ENCODE measurements around the gene HECTD2.
"Not testable (repeated sequence)": the region's sequence is repeated elsewhere in the genome, so short reads cannot be mapped to it uniquely, and the experiment has no call there.

Gene HECTD2, protein sequence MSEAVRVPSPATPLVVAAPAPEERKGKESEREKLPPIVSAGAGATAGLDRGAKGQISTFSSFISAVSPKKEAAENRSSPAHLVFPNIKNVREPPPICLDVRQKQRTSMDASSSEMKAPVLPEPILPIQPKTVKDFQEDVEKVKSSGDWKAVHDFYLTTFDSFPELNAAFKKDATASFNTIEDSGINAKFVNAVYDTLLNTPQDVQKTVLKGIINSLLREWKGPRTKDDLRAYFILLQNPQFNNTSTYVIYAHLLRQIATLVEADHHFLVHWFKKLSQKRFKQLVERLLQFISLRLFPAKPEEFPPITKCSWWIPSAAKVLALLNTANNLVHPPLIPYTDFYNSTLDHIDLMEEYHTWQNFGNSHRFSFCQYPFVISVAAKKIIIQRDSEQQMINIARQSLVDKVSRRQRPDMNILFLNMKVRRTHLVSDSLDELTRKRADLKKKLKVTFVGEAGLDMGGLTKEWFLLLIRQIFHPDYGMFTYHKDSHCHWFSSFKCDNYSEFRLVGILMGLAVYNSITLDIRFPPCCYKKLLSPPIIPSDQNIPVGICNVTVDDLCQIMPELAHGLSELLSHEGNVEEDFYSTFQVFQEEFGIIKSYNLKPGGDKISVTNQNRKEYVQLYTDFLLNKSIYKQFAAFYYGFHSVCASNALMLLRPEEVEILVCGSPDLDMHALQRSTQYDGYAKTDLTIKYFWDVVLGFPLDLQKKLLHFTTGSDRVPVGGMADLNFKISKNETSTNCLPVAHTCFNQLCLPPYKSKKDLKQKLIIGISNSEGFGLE

DNA sequence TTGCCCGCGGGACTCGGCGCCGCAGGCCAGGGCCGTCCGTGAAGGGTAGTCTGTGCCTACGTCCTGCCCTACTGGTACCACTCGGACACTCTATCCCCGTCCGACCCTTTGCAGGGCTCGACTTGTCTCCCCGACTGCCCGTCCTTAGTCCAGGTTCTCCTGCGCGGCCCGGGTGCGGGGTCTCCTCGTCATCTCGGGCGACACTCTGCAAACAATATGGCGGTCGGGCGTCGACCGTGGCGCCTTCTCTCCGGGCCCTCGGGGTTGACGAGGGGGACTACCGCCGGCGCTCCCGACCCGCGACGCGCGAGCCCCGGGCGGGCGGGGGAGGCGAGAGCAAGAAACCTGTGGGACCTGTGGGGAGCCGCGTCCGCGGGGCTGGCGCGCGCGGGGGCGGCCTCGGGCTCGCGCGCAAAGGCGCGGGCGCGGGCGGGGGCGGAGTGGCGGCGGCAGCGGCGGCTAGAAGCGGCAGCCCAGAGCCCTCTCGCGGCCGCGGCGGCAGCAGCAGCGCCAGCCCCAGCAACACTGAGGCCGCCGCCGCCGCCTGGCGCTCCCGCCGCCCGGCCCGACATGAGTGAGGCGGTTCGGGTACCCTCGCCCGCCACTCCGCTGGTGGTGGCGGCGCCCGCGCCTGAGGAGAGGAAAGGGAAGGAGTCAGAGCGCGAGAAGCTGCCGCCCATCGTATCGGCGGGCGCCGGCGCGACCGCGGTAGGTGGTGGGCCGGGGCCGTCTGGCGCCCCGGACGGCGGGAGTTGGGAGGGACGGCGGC, at the start of gene HECTD2:
Gene HECTD2, plus strand, starts transcription at position 476 of the 769 bp plus-strand sequence. Its CDS starts 95 bp downstream, at position 571.
- peak; percentile 62 to 74 for DNase-seq (ENCODE audit: low read depth in 1 of 2, low spot score in 1 of 2)

DNA sequence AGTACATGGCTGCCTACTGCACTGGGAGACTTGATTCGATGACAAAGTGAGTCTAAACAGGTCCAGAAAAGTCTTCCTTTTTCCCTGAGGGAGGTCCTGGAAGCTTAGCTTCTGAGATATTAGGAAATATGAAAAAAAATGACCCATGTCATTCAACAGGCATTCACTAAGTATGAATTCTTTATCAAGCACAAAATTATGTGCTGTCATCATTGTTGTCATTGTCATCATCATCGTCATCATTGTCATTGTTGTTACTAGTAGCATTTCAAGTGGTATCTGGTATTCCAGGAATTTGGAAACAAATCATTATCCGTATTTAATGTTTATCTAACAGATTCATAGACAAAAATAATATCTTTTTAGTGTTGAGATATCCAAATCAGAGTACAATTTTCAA, 49.7 kb upstream of the HECTD2 start:
- no peak for DNase-seq (ENCODE audit: low read depth in 1 of 2, low spot score in 1 of 2)

DNA sequence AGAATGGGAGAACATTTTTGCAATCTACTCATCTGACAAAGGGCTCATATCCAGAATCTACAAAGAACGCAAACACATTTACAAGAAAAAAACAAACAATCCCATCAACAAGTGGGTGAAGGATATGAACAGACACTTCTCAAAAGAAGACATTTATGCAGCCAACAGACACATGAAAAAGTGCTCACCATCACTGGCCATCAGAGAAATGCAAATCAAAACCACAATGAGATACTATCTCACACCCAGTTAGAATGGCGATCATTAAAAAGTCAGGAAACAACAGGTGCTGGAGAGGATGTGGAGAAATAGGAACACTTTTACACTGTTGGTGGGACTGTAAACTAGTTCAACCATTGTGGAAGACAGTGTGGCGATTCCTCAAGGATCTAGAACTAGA, 44.6 kb upstream of the HECTD2 start:
- DNase-seq (ENCODE audit: low read depth in 1 of 2, low spot score in 1 of 2), result not testable (repeated sequence)

DNA sequence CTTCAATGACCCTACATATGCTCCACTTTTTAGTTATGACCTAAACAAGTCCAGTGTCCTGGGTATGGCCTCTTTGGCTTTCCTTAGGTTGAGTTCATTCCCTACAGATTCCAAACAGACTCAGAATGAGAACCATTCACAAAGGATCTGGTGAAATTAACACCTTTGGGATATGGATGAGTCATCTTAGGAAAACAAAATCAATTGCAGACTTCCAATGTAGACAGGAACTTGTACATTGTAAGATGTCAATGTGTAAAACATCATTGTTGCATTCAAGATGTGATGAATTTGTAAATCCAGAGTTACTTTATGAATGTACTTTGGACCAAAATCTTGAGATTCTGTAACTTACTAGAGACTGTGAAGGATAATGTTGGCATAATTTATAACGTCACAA, 43.4 kb upstream of the HECTD2 start:
- DNase-seq (ENCODE audit: low read depth in 1 of 2, low spot score in 1 of 2), result no peak

DNA sequence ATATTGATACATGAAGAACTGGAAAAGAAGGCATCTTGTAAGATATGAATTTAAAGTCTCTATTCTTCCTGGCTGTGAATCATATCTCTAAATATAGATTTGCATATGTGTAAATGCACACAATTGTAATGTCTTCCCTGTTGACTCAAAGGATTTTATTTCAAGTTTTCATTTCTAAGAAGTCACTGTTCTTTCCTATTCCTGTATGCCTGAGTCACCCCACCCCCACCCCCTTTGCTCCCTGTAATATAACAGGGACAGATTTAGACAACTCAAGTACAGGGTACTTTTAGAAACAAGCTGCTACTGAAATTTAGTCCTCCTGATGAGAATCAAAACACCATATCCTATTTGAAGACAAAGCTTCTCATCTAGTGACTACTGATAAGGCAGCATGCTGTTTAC, 43.0 kb upstream of the HECTD2 start:
- DNase-seq (ENCODE audit: low read depth in 1 of 2, low spot score in 1 of 2), result no peak

DNA sequence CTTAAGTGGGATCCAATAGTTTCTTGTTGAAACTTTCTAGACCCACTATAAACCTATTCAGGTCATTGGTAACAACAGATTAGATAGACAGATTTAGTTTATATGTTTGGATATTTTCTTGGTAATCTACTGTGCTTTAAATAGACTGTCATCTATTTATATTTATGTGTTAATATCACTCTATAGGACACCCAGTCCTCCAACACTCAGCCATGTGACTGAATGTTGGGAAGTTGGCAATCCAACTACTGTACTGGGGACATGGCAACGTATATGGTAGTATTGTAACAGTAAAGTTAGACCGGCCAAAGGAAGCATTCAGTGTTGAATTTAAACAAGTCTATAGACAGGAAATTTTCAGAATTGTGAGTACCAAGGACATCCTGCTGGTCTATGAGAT, 42.6 kb upstream of the HECTD2 start:
- no peak for DNase-seq (ENCODE audit: low read depth in 1 of 2, low spot score in 1 of 2)

DNA sequence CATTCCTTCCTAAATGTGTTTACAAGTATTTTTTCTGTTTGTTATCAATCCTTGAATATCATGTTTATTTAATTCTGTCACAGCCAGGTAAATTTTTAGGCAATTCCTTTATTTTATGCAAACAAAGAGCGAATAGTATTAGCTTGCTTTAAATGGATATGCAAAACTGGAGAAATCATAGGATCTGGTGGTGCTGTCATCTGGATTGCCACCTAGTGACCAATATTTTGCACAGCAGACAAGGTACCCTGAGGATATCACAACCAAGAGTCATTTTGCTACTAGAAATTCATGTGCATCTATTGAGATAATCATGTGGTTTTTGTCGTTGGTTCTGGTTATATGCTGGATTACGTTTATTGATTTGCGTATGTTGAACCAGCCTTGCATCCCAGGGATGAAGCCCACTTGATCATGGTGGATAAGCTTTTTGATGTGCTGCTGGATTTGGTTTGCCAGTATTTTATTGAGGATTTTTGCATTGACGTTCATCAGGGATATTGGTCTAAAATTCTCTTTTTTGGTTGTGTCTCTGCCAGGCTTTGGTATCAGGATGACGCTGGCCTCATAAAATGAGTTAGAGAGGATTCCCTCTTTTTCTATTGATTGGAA, 40.1 kb upstream of the HECTD2 start:
- not testable (repeated sequence) for DNase-seq (ENCODE audit: low read depth in 1 of 2, low spot score in 1 of 2)

DNA sequence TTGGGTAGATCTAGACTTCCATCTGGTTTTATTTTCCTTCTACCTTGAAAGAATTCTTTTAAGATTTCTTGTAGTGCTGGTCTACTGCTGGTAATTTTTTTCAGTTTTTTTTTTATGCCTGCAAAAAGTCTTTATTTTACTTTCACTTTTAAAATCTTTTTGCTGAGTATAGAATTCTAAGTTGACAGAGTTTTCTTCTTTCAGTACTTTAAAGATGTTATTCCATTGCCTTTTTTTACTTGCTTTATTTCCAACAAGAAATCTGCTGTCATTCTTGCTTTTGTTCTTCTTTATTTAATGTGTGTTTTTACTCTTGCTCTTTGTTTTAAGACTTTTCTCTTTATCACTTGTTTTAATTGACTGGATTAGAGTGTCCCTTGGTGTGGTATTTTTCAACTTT, 36.1 kb upstream of the HECTD2 start:
- no peak for DNase-seq (ENCODE audit: low read depth in 1 of 2, low spot score in 1 of 2)

DNA sequence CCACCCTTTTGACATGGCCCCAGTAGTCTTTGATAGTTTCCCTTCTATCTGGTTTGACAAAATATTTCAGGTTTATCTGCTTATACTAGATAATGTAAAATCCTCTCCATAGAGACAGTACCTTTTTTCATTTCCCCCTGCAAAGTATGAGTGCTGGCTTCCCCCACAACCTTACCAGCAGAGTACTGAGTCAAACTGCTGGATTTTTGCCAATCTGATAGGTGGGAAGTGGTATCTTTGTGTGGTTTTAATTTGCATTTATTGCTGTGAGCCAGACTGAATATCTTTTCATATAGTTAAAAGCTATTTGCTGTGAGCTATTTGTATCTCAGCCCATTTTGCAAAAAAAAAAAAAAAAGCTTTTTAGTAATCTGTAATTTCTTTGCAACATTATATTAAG, 32.1 kb upstream of the HECTD2 start:
- DNase-seq (ENCODE audit: low read depth in 1 of 2, low spot score in 1 of 2), result no peak

DNA sequence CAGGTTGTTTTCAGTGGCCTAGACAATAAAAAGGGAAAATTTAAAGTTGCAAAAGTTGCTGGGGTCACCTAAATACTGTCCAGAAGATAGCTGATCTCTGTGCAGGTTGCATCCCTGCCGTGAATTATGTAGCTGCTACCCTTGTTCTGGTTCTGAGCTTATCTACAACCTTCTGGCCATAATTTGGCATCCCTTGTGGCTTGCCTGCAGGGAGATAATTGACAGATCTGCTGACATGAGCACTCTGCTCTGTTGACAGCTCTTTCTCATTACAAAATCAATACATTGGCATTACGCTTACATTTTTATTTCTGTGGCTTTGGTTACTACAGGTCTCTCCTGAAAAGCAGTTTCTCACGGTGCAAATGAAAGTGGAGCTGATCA, 29.3 kb upstream of the HECTD2 start:
- no peak for DNase-seq (ENCODE audit: low read depth in 1 of 2, low spot score in 1 of 2)

DNA sequence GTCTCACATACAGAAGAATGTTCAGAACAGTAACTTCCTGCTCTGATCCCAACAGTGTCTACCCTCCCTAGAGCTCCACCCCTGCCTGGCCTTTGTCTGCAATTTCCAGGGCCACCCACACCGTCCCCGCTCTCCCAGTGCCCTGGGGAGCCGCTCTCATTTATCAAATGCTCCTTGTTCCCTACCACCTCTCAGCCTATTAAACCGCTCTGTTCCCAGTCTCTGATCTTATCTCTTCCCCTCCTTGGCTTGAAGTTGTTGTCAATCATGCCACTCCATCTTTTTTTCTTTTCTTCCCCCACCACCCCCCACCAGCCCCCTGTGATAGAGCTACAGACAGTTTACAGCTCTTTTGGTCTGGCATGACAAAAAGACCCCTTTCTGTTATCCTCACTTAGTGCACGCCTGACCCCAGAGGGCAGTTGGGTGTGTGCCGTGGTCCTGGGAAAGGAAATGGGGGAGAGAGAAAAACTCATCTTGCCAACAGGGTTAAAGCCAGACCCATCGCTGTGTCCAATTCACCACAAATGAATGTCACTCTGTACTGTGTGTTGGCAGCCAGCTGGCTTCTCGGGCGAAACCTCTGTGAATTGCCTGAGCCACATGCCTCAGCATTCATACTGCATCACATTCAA, 28.8 kb upstream of the HECTD2 start:
- DNase-seq (ENCODE audit: low read depth in 1 of 2, low spot score in 1 of 2), result no peak

DNA sequence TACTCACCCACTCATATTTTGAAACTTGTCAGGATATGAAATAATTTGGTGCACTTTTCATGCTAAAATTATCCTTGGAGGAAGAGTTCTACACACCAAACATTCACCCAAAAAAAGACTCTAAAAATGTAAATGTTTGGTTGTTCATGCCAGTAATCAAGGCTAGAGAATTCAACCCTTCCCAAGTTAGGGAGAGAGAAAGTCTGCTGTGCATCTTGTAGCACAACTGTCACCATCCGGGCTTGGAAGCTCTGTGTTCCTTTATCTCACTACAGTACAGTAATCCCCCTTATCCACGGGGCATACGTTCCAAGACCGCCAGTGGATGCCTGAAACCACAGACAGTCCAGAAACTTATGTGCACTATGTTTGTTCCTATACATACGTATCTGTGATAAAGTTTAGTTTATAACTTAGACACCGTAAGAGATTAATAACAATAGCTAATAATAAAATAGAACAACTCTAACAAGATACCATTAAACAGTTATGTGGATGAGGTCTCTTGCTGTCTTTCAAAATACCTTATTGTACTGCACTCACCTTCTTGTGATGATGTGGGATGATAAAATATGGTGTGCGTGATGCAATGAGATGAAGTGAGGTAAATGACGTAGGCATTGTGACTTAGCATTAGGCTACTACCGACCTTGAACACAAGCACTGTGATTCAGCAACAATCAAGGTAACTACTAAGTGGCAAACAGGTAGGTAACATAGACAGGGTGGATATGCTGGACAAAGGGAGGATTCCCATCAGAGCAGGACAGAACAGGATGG, 24.6 kb upstream of the HECTD2 start:
- DNase-seq (ENCODE audit: low read depth in 1 of 2, low spot score in 1 of 2), result no peak

DNA sequence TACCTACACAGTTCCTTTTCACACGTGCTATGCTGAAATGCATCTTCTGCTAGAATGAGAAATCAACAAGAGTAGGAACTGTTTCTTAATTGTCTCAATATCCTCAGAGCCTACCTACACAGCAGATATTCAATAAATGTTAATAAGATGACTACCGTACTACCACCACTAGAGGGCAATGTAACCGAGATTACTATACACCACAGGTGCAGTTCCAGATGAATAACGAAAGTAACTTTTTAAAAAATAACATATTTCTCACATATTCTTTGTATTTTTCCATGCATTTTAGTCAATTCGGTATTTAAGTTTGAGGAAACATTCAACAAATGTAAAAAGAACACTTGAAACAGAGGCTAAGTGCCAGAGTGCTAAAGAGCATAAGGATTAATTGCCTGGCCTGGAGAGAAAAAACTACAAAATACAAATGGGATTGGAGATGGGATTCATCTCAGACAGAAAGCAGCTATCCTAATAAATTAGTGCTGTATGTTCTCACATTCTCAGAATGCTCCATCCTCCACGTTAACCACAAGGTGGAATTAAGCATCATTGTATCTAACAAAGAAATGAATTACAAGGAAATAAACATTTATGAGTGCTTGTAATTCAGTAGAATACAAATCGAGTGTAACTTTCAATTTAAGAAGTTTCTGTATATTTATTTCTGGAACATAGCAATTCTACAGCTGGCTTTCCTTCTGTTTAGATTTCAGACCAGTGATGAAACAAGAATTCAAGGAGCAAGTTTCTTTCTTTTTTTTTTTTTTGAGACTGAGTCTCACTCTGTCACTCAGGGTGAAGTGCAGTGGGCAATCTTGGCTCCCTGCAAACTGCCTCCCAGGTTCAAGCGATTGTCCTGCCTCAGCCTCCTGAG, 20.3 kb upstream of the HECTD2 start:
- DNase-seq (ENCODE audit: low read depth in 1 of 2, low spot score in 1 of 2), result no peak

DNA sequence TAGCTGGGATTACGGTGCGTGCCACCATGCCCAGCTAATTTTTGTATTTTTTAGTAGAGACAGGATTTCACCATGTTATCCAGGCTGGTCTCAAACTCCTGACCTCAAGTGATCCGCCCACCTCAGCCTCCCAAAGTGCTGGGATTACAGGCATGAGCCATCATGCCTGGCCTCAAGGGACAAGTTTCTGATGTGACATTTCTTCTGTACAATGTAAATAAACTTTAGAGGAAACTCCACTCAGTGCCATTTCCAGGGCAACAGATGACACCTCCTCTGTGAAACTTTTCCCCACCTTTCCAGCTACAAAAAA, 19.7 kb upstream of the HECTD2 start:
- DNase-seq (ENCODE audit: low read depth in 1 of 2, low spot score in 1 of 2), result not testable (repeated sequence)

DNA sequence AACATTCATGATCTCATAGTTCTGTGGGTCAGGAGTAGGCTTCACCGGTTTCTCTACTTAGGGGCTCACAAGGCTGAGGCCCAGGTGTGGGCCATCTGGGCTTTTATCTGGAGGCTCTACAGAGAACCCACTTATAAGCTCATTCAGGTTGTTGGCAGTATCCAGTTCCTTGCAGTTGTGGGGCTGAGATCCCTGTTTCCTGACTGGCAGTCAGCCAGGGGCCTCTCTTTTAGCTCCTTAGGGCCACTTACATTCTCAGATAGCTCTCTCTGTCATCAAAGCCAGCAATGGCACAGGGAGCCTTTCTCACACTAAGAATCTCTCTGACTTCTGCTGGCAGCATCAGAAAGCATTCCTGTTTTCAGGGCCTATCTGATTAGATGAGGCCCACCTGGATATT, 18.2 kb upstream of the HECTD2 start:
- DNase-seq (ENCODE audit: low read depth in 1 of 2, low spot score in 1 of 2), result no peak

DNA sequence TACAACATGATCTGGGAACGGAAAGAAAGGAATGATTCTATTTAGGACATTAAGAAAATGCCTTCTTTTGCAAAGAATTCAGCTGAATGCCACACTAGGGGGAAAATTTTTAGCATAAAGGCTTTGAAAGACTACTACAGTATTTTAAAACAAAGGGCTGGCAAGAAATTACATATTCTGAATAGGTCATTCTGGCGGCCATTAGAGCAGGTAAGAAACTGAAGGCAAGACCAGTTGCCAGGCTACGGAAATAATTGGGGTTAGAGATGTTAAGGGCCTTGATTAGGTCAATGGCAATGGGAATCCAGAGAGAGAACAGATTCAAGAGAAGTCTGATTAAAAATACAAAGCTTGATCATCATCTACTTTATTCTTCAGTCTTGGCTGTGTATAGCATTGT, 3.8 kb upstream of the HECTD2 start:
- DNase-seq (ENCODE audit: low read depth in 1 of 2, low spot score in 1 of 2), result no peak

DNA sequence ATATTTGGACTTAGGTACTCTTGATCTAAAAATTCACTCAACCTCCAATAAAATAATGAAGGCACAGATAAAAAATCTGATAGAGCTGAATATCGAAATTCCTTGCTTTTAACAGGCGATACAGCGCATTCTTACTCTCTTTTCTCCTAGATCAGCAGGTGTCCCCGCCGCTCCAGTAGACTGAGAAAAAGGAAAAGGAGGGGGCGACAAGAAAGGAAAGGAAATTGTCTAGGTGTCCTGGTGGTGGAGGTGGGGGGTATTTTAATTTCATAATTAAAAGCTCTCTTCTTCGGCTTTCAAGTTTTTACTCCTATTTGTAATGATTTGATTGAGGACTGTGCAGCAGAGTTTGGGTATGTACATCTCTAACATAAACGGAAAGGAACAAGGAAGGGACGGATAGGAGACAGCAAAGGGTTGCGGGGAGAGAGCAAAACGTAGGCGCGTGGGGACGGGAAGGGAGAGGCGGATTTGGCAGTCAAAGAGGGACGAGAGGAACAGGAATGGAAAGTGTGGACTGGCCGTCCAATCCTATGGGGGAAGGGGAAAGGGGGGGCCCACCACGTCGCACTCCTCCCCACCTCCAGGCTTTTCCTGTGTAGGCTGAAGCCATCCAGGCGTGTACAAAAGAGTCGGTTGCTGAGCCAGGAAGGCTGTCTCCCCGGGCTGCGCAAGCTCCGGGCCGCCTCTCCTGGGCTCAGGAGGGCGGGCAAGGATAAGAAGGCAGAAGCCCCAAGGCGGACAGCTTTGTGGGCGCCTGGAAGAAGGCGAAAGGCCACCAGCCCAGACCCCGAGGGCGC, 875 bp upstream of the HECTD2 start:
- DNase-seq (ENCODE audit: low read depth in 1 of 2, low spot score in 1 of 2), result peak; percentile 7 to 11

DNA sequence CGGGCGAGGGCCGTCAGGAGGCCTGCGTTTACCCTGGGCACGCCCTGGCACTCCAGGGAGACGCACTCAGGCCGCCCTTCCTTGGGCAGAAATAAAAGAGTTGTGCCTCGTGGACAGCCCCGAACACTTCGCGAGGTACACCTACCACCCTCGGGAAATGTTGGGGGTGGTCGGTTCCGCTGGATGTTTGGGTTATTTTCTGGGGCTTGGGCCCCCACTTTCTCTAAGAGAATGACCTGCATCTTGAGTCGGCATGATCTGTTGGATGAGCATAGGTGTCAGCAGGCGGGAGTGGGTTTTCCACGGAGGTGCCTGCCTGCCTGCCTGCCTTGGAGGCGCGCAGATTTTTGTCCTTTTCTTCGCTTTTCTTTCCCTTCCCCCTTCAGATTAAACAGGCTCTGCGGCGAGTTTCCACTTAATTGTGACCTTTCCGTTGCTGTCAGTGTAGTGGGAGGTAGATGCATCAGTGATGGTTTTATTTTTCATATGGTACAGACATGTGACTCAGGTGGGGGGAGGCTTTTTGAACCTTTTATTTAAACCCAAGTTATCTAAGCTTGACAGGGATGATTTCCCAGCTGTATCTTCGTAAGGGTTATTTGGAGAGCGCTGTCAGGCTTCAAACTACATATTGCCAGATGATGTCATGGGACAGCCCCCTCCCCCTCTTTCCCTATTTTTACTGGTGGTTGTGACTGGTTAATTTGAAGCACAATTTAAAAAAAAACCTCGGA, 661 bp downstream of the HECTD2 start:
- DNase-seq (ENCODE audit: low read depth in 1 of 2, low spot score in 1 of 2), result peak in 1 of 2 donors; percentile 2

All from activated T-helper 1 cell treated with anti-CD3 and anti-CD28 coated beads, Interleukin-2, amount 50 U/mL, for 16 hours (primary cell).